ENCODE results near the gene CALML3. TPM values are rescaled to one million over a fixed set of nuclear protein-coding genes. Genes with fewer than 3 reads are reported as not detected.

Gene CALML3
- total RNA-seq, 1 donor from 2014 or later = not detected

GRCh38 chr10:5575144-5575481 is 50.4 kb downstream of the CALML3 start:
- Histone ChIP-seq H3K27me3 (no peaks in the 10 kb centered on the region), H3K4me1 (peaks cover 23% of the 10 kb centered on the region), H3F3A (ENCODE audit: low read depth) (no peaks in the 10 kb centered on the region), H4K20me1 (ENCODE audit: low read depth) (no peaks in the 10 kb centered on the region), H3K36me3 (no peaks in the 10 kb centered on the region), H3K4me3 (no peak overlapping the region), H3K79me2 (ENCODE audit: low read depth) (no peaks in the 10 kb centered on the region), H3K27ac (no peak overlapping the region), H3K9ac (no peak overlapping the region), H3K4me2 (no peak overlapping the region), H3K9me3 (ENCODE audit: low read depth) (no peaks in the 10 kb centered on the region), H2AFZ (replicated peaks) (no peak overlapping the region)
- TF ChIP-seq EZH2phosphoT487 (IDR thresholded peaks at IDR 0.05) (no peak), CTCF (IDR thresholded peaks at IDR 0.05) (no peak), EZH2 (IDR thresholded peaks at IDR 0.05) (no peak)
- Mint-ChIP-seq H3K27me3 (ENCODE audit: insufficient read depth, low read depth) (peaks cover 7% of the 10 kb centered on the region), H3K27ac (no peak overlapping the region), H3K4me3 (no peak overlapping the region), H3K9me3 (peaks cover 2% of the 10 kb centered on the region), H3K36me3 (no peaks in the 10 kb centered on the region), H3K4me1 (peaks cover 34% of the 10 kb centered on the region)
- DNase-seq (ENCODE audit: low spot score) = no peak

GRCh38 chr10:5575482-5576153 is 50.9 kb downstream of the CALML3 start:
- Histone ChIP-seq H3K9me3 (ENCODE audit: low read depth) (no peaks in the 10 kb centered on the region), H2AFZ (replicated peaks) (no peak overlapping the region), H3F3A (ENCODE audit: low read depth) (no peaks in the 10 kb centered on the region), H3K36me3 (no peaks in the 10 kb centered on the region), H3K27ac (no peak overlapping the region), H4K20me1 (ENCODE audit: low read depth) (no peaks in the 10 kb centered on the region), H3K27me3 (no peaks in the 10 kb centered on the region), H3K4me3 (no peak overlapping the region), H3K79me2 (ENCODE audit: low read depth) (no peaks in the 10 kb centered on the region), H3K4me2 (no peak overlapping the region), H3K9ac (no peak overlapping the region), H3K4me1 (peaks cover 23% of the 10 kb centered on the region)
- peaks cover 9% of the 10 kb centered on the region for H3K27me3 Mint-ChIP-seq (ENCODE audit: insufficient read depth, low read depth)
- no peak for DNase-seq (ENCODE audit: low spot score)
- TF ChIP-seq EZH2phosphoT487 (IDR thresholded peaks at IDR 0.05) (no peak), CTCF (IDR thresholded peaks at IDR 0.05) (no peak), EZH2 (IDR thresholded peaks at IDR 0.05) (no peak)
- no peak overlapping the region for H3K4me3 Mint-ChIP-seq
- peaks cover 2% of the 10 kb centered on the region for H3K36me3 Mint-ChIP-seq
- H3K9me3 Mint-ChIP-seq = peaks cover 5% of the 10 kb centered on the region
- peaks cover 34% of the 10 kb centered on the region for H3K4me1 Mint-ChIP-seq
- H3K27ac Mint-ChIP-seq = no peak overlapping the region

GRCh38 chr10:5576154-5576748 is 51.5 kb downstream of the CALML3 start:
- H3K36me3 Mint-ChIP-seq = peaks cover 3% of the 10 kb centered on the region
- Histone ChIP-seq H3K79me2 (ENCODE audit: low read depth) (no peaks in the 10 kb centered on the region), H3K9me3 (ENCODE audit: low read depth) (no peaks in the 10 kb centered on the region), H3K9ac (no peak overlapping the region), H3K27me3 (no peaks in the 10 kb centered on the region), H3K4me1 (peaks cover 23% of the 10 kb centered on the region), H3K36me3 (no peaks in the 10 kb centered on the region), H4K20me1 (ENCODE audit: low read depth) (no peaks in the 10 kb centered on the region), H3K4me3 (no peak overlapping the region), H3K4me2 (no peak overlapping the region), H3F3A (ENCODE audit: low read depth) (no peaks in the 10 kb centered on the region), H3K27ac (peak overlapping the region; percentile 46), H2AFZ (replicated peaks) (no peak overlapping the region)
- no peak for TF ChIP-seq EZH2phosphoT487 (IDR thresholded peaks at IDR 0.05)
- TF ChIP-seq CTCF (IDR thresholded peaks at IDR 0.05) = no peak
- TF ChIP-seq EZH2 (IDR thresholded peaks at IDR 0.05) = no peak
- H3K9me3 Mint-ChIP-seq = peaks cover 8% of the 10 kb centered on the region
- peaks cover 34% of the 10 kb centered on the region for H3K4me1 Mint-ChIP-seq
- H3K4me3 Mint-ChIP-seq = no peak overlapping the region
- H3K27me3 Mint-ChIP-seq (ENCODE audit: insufficient read depth, low read depth) = peaks cover 9% of the 10 kb centered on the region
- H3K27ac Mint-ChIP-seq = peak overlapping the region; percentile 78
- no peak for DNase-seq (ENCODE audit: low spot score)

Other genes starting within 250 kb of the CALML3 start
- not detected in 2 replicates for gene UCN3, start 160.0 kb upstream of the CALML3 start, total RNA-seq (ENCODE audit: low replicate concordance)
- gene TUBAL3, start 120.1 kb upstream of the CALML3 start, total RNA-seq (ENCODE audit: low replicate concordance) = not detected in 2 replicates
- 65.2 and 90.5 TPM in 2 replicates for gene NET1, start 112.4 kb upstream of the CALML3 start, total RNA-seq (ENCODE audit: low replicate concordance)
- not detected in 2 replicates for gene CALML5, start 25.4 kb upstream of the CALML3 start, total RNA-seq (ENCODE audit: low replicate concordance)
- gene ASB13, start 141.6 kb downstream of the CALML3 start, total RNA-seq (ENCODE audit: low replicate concordance) = 15.0 and 18.1 TPM in 2 replicates
- 32.7 and 39.0 TPM in 2 replicates for gene TASOR2, start 159.9 kb downstream of the CALML3 start, total RNA-seq (ENCODE audit: low replicate concordance)